ENCODE results near the gene DOLK.
"Not testable (repeated sequence)": the region's sequence is repeated elsewhere in the genome, so short reads cannot be mapped to it uniquely, and the experiment has no call there.

The DOLK gene

GRCh38 chr9:128947527-128948301 lies at the start of gene DOLK, which contains the start of gene NUP188:
TSS of gene DOLK (minus strand) at chr9:128947603. CDS start at chr9:128947303, 300 bp downstream.
TSS of gene NUP188 (plus strand) at chr9:128947699. CDS start at chr9:128947720, 21 bp downstream.
- peak; percentile 98 for DNase-seq

GRCh38 chr9:128995791-128996190 lies 48.4 kb upstream of the DOLK start:
- DNase-seq = no peak

GRCh38 chr9:128992995-128993394 lies 45.6 kb upstream of the DOLK start:
- no peak for DNase-seq

- DNase-seq = no peak
Measured at GRCh38 chr9:128987805-128988204, 40.4 kb upstream of the DOLK start.

- no peak for DNase-seq
Measured at GRCh38 chr9:128986671-128987070, 39.3 kb upstream of the DOLK start.

- DNase-seq = no peak
Measured at GRCh38 chr9:128983536-128983935, 36.1 kb upstream of the DOLK start.

- no peak for DNase-seq
Measured at GRCh38 chr9:128979111-128979510, 31.7 kb upstream of the DOLK start.

GRCh38 chr9:128972956-128973355 lies 25.6 kb upstream of the DOLK start:
- no peak for DNase-seq

GRCh38 chr9:128969491-128969890 lies 22.1 kb upstream of the DOLK start:
- DNase-seq = no peak

GRCh38 chr9:128961403-128961802 lies 14.0 kb upstream of the DOLK start:
- DNase-seq = not testable (repeated sequence)

GRCh38 chr9:128947277-128947526 lies 201 bp downstream of the DOLK start:
- DNase-seq = no peak

GRCh38 chr9:128946571-128947276 lies 679 bp downstream of the DOLK start:
- no peak for DNase-seq

- DNase-seq = no peak
Measured at GRCh38 chr9:128945798-128946501, 1.5 kb downstream of the DOLK start.

- DNase-seq = not testable (repeated sequence)
Measured at GRCh38 chr9:128944966-128945365, 2.4 kb downstream of the DOLK start.

GRCh38 chr9:128943832-128944620 lies 3.4 kb downstream of the DOLK start:
- DNase-seq = no peak

GRCh38 chr9:128940946-128941755 lies 6.3 kb downstream of the DOLK start:
- no peak for DNase-seq

GRCh38 chr9:128940271-128940921 lies 7.0 kb downstream of the DOLK start:
- no peak for DNase-seq

GRCh38 chr9:128937310-128938165 lies 9.9 kb downstream of the DOLK start:
- no peak for DNase-seq

GRCh38 chr9:128936171-128936865 lies 11.1 kb downstream of the DOLK start:
- DNase-seq = no peak

GRCh38 chr9:128933731-128934130 lies 13.7 kb downstream of the DOLK start:
- no peak for DNase-seq
